22Rv1 (cell line): ENCODE results near the gene PIK3CG.

Experiments
- ZFX ChIP-seq: fragments of 450-650 bp; IDR thresholded peaks from 2 replicates; pipeline ENCODE4 v1.6.1; 2017; ENCODE audit warnings: antibody characterized with exemption, borderline replicate concordance
- TF ChIP-seq, protein P1 (sequence below): fragments of 450-650 bp; IDR thresholded peaks from 2 replicates; pipeline ENCODE4 v1.5.1; 2017; ENCODE audit warnings: mild to moderate bottlenecking

DNA sequence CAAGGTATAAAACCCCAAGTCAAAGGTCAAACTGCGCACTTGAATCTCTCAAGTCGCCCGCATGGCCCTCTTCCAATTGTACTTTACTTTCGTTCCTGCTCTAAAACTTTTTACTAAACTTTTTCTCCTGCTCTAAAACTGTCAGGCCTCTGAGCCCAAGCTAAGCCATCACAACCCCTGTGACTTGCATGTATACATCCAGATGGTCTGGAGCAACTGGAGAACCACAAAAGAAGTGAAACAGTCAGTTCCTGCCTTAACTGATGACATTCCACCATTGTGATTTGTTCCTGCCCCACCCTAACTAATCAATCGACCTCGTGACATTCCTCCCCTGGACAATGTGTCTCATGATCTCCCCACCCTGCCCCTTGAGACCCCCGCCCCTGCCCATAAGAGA is 35.6 kb upstream of the PIK3CG start:
- TF ChIP-seq, protein P1, sequence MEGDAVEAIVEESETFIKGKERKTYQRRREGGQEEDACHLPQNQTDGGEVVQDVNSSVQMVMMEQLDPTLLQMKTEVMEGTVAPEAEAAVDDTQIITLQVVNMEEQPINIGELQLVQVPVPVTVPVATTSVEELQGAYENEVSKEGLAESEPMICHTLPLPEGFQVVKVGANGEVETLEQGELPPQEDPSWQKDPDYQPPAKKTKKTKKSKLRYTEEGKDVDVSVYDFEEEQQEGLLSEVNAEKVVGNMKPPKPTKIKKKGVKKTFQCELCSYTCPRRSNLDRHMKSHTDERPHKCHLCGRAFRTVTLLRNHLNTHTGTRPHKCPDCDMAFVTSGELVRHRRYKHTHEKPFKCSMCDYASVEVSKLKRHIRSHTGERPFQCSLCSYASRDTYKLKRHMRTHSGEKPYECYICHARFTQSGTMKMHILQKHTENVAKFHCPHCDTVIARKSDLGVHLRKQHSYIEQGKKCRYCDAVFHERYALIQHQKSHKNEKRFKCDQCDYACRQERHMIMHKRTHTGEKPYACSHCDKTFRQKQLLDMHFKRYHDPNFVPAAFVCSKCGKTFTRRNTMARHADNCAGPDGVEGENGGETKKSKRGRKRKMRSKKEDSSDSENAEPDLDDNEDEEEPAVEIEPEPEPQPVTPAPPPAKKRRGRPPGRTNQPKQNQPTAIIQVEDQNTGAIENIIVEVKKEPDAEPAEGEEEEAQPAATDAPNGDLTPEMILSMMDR = no peak
- no peak for TF ChIP-seq ZFX
